ENCODE results near the gene THPO. TPM values are rescaled to one million over a fixed set of nuclear protein-coding genes. Genes with fewer than 3 reads are reported as not detected.

The THPO gene
- total and polyA plus RNA-seq, 7 donors, result 0.25 to 0.36 TPM; not detected in 5

GRCh38 chr3:184352149-184352785, 25.7 kb downstream of the THPO start:
- H3K36me3 ChIP-seq, result peaks cover 0 to 23% (median 1%) of the 10 kb centered on the region in 4 donors
- intact Hi-C loops (cut with DNase I), result no loop called here
- H3K4me1 ChIP-seq, result peaks cover 0 to 11% (median 2%) of the 10 kb centered on the region in 4 donors
- H3K27ac ChIP-seq, result no peak overlapping the region
- H3K4me3 ChIP-seq, result no peak overlapping the region
- no peak for TF ChIP-seq POLR2A (IDR thresholded peaks at IDR 0.05)
- TF ChIP-seq POLR2AphosphoS5 (IDR thresholded peaks at IDR 0.05), result no peak
- TF ChIP-seq EP300 (IDR thresholded peaks at IDR 0.05), result no peak
- TF ChIP-seq CTCF (IDR thresholded peaks at IDR 0.05), result no peak
- 23 to 69% methylated on average over 15 of the region's 15 CpGs for WGBS, 2 donors
- no peak for DNase-seq
- no peaks in the 10 kb centered on the region for H3K9me3 ChIP-seq
- H3K27me3 ChIP-seq, result no peaks in the 10 kb centered on the region

- Histone ChIP-seq H3K27me3 (no peaks in the 10 kb centered on the region), H3K4me3 (no peak overlapping the region), H3K36me3 (peaks cover 0 to 18% (median 1%) of the 10 kb centered on the region in 4 donors), H3K27ac (no peak overlapping the region), H3K4me1 (peaks cover 0 to 11% (median 2%) of the 10 kb centered on the region in 4 donors), H3K9me3 (no peaks in the 10 kb centered on the region)
- WGBS, 2 donors, result 24 to 58% methylated on average over 9 of the region's 9 CpGs
- DNase-seq, result no peak
- intact Hi-C loops (cut with DNase I), result no loop called here
- TF ChIP-seq CTCF (IDR thresholded peaks at IDR 0.05) (no peak), POLR2A (IDR thresholded peaks at IDR 0.05) (no peak), POLR2AphosphoS5 (IDR thresholded peaks at IDR 0.05) (no peak), EP300 (IDR thresholded peaks at IDR 0.05) (no peak)
Observed at GRCh38 chr3:184351511-184352148, 26.4 kb downstream of the THPO start.

- H3K9me3 ChIP-seq, result no peaks in the 10 kb centered on the region
- WGBS, 2 donors, result 96 to 97% methylated on average over 6 of the region's 6 CpGs
- peaks cover 0 to 9% (median 4%) of the 10 kb centered on the region in 4 donors for H3K36me3 ChIP-seq
- H3K27ac ChIP-seq, result no peak overlapping the region
- peaks cover 0 to 20% (median 4%) of the 10 kb centered on the region in 4 donors for H3K4me1 ChIP-seq
- no peak for TF ChIP-seq EP300 (IDR thresholded peaks at IDR 0.05)
- no peak for TF ChIP-seq POLR2AphosphoS5 (IDR thresholded peaks at IDR 0.05)
- TF ChIP-seq CTCF (IDR thresholded peaks at IDR 0.05), result no peak
- no peak for TF ChIP-seq POLR2A (IDR thresholded peaks at IDR 0.05)
- H3K27me3 ChIP-seq, result no peaks in the 10 kb centered on the region
- intact Hi-C loops (cut with DNase I), result no loop called here
- no peak for DNase-seq
- H3K4me3 ChIP-seq, result no peak overlapping the region
Observed at GRCh38 chr3:184350618-184351017, 27.4 kb downstream of the THPO start.

- DNase-seq, result no peak
- H3K4me3 ChIP-seq, result no peak overlapping the region
- H3K9me3 ChIP-seq, result no peaks in the 10 kb centered on the region
- TF ChIP-seq POLR2AphosphoS5 (IDR thresholded peaks at IDR 0.05) (no peak), CTCF (IDR thresholded peaks at IDR 0.05) (no peak), POLR2A (IDR thresholded peaks at IDR 0.05) (no peak), EP300 (IDR thresholded peaks at IDR 0.05) (no peak)
- H3K4me1 ChIP-seq, result peaks cover 0 to 25% (median 6%) of the 10 kb centered on the region in 4 donors
- H3K27me3 ChIP-seq, result no peaks in the 10 kb centered on the region
- H3K36me3 ChIP-seq, result peaks cover 3 to 13% (median 6%) of the 10 kb centered on the region in 4 donors
- intact Hi-C loops (cut with DNase I), result no loop called here
- WGBS, 2 donors, result 94% methylated on average over 10 of the region's 10 CpGs
- no peak overlapping the region for H3K27ac ChIP-seq
Observed at GRCh38 chr3:184349563-184350470, 28.2 kb downstream of the THPO start.
